ENCODE results near the gene OR2L8. TPM values are rescaled to one million over a fixed set of nuclear protein-coding genes. Genes with fewer than 3 reads are reported as not detected.
"Not testable (repeated sequence)": the region's sequence is repeated elsewhere in the genome, so short reads cannot be mapped to it uniquely, and the experiment has no call there.

Gene OR2L8, protein sequence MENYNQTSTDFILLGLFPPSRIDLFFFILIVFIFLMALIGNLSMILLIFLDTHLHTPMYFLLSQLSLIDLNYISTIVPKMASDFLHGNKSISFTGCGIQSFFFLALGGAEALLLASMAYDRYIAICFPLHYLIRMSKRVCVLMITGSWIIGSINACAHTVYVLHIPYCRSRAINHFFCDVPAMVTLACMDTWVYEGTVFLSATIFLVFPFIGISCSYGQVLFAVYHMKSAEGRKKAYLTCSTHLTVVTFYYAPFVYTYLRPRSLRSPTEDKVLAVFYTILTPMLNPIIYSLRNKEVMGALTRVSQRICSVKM
- not detected for polyA plus RNA-seq (2013, experiment 1 of 2; ENCODE audit: insufficient read length)
- not detected for polyA plus RNA-seq (2013, experiment 2 of 2; ENCODE audit: insufficient read length)

- DNase-seq = no peak
Measured at GRCh38 chr1:247948558-247948957, at the start of gene OR2L8. Gene OR2L8 (plus strand): TSS chr1:247948858. CDS start chr1:247948858, 0 bp downstream.

DNA sequence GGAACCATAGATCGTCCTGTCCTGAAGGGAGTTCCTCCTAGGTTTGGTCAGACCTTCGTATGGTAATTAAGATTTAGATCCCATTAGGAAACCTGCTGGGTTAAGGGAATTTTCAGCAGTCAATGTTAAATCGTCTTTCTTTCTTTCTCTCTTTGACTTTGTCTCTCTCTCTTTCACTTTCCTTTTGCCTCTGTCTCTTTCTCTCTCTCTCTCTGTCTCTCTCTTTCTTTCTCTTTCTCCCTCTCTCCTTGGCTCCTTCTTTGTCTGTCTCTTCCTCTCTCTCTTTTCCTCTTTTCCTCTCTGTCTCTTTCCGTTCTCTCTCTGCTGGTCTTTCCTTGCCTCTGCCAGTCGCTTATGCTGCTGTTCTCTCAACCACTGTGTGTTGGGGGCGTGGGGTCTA lies 44.5 kb upstream of the OR2L8 start:
- no peak for DNase-seq

- no peak for DNase-seq
Measured at GRCh38 chr1:247905181-247905580, 43.5 kb upstream of the OR2L8 start.

GRCh38 chr1:247905910-247906503 lies 42.7 kb upstream of the OR2L8 start:
- DNase-seq = no peak

DNA sequence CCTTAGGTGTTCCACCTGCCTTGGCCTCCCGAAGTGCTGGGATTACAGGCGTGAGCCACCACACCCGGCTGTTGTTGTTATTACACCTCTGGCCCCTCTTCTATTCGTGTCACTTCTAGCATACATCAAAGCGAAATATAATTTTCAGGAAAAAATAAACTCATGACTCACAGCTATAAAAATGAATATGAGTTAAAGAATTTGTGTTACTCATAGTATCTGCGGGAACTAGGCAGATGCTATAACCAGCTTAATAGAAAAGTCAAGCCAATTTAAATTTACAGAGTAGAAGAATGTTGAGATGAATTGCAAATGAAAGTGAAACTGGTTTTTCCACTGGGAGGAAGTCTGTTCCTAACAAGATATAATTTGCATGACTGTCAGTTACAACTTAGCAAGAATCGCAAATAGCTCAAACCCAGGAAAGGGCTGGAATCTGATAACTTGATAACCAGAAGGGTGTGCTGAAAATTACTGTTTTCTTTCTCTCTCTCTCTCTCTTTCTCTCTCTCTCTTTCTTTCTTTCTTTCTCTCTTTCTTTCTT lies 42.1 kb upstream of the OR2L8 start:
- no peak for DNase-seq

GRCh38 chr1:247908766-247909165 lies 39.9 kb upstream of the OR2L8 start:
- no peak for DNase-seq

- no peak for DNase-seq
Measured at GRCh38 chr1:247913786-247914185, 34.9 kb upstream of the OR2L8 start.

DNA sequence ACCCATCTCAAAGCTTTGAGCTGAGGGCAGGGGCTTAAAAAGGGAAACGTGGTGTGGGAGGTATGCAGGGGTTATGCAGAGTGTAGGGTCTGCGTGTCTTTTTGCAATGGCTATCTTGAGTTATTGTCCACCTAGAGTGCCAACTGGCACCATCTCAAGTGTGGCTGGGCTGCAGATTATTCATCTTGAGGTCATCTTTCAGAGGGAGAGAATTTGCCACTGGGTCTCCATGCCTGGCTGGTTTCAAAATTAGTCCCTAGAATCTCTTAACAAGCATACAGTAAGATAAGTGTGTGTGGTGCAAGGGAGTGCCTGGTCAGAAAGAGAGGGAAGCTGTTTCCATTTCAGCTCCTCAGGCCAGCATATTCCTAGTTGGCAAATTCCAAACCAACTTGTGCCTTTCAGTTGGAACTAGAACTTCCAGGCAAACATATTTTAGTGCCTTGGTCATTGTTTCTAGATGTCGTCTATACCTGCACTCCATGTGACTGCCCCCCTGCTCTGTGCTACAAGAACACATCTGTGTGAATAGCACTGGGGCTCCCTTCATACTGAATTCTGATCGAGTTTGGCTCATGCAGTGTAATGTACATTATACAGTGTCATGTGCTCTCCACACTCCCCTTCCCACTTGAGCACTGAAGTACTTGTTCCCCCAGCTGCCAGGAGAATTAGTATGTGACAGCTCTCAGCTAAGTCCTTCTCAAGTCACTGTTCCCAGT lies 33.6 kb upstream of the OR2L8 start:
- DNase-seq = no peak

GRCh38 chr1:247919952-247920351 lies 28.7 kb upstream of the OR2L8 start, which contains the start of gene OR2T8:
Gene OR2T8 (plus strand): TSS chr1:247920252. CDS start chr1:247921018, 766 bp downstream.
- no peak for DNase-seq

- no peak for DNase-seq
Measured at GRCh38 chr1:247923941-247924340, 24.7 kb upstream of the OR2L8 start.

- DNase-seq = no peak
Measured at GRCh38 chr1:247924868-247925267, 23.8 kb upstream of the OR2L8 start, which contains the start of gene OR2AJ1. Gene OR2AJ1 (plus strand): TSS chr1:247924889. CDS start chr1:247933769, 8,880 bp downstream.

DNA sequence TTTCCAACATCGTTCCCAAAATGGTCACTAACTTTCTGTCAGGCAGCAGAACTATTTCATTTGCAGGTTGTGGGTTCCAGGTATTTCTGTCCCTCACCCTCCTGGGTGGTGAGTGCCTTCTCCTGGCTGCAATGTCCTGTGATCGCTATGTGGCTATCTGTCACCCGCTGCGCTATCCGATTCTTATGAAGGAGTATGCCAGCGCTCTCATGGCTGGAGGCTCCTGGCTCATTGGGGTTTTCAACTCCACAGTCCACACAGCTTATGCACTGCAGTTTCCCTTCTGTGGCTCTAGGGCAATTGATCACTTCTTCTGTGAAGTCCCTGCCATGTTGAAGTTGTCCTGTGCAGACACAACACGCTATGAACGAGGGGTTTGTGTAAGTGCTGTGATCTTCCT lies 14.7 kb upstream of the OR2L8 start:
- DNase-seq = no peak

GRCh38 chr1:247935781-247936180 lies 12.9 kb upstream of the OR2L8 start:
- DNase-seq = no peak

DNA sequence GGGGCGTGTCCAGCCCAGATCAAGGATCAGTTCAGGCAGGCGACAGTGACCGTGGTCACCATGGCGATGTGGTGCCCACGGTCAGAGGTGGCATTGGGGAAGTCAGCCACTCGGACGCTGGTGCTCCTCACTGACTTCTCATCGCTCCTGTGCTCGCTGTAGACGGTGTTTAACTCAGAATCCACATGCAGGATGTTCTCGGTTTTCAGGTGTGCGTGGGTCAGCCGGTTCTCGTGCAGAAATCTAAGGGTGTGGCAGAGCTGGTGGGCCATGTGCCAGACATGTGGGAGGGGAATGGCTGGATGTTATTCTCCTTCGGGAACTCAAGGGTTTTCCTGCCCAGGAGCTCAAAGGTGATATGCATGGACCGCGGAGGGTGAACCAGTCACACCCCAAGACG lies 12.2 kb upstream of the OR2L8 start:
- no peak for DNase-seq

DNA sequence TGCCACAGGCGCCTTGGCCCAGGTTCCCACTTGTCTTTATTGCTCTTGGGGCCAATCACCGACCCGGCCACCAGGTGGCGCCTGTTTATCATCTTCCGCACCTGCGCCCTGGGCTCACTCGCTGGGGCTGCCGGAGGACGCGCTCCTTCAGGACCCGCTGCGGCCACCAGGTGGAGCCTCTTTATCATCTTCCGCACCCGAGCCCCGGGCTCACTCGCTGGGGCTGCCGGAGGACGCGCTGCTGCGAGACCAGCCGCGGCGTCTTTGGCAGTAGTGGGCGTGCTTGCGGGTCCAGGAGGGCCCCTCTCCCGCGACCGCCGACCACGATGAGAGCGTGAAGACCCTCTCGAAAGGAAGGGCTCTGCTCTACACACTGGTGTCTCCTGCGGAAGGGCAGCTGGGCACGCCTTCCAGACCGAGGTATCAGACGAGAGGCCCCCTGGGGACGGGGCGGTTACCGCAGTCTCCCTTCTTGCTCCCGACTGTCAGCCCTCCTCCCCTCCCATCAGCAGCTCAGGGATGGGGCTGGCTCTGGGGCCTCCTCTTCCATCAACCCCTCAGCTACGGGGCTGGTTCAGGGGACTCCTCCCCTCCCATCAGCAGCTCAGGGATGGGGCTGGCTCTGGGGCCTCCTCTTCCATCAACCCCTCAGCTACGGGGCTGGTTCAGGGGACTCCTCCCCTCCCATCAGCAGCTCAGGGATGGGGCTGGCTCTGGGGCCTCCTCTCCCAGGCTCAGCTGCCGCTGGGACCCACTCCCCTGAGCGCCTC lies 11.5 kb upstream of the OR2L8 start:
- DNase-seq = not testable (repeated sequence)

GRCh38 chr1:247942624-247943023 lies 6.0 kb upstream of the OR2L8 start:
- DNase-seq = no peak

GRCh38 chr1:247953408-247953807 lies 4.8 kb downstream of the OR2L8 start:
- DNase-seq = no peak

DNA sequence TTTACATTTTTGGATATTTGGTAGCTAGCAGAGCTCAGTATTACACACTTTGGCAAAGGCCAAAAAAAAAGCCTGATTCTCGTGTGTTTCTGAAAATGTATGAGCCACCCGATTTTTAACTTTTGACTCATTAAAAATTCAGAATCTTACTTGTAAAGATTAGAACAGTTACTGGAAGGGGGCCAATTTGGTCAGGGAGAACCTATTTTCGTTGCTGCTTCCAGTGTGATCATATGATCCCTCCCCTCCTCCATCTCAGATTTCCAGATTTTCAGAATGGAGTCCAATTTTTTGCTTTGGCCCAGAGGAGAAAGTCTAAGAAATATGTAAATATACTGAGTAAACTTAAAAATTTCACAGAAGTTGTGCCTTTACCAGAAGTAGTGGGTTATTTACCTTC lies 13.1 kb downstream of the OR2L8 start:
- no peak for DNase-seq

- no peak for DNase-seq
Measured at GRCh38 chr1:247962911-247963588, 14.4 kb downstream of the OR2L8 start.

- no peak for DNase-seq
Measured at GRCh38 chr1:247964933-247965332, 16.3 kb downstream of the OR2L8 start, which contains the start of gene OR2AK2. Gene OR2AK2 (plus strand): TSS chr1:247965233. CDS start chr1:247965377, 144 bp downstream.

DNA sequence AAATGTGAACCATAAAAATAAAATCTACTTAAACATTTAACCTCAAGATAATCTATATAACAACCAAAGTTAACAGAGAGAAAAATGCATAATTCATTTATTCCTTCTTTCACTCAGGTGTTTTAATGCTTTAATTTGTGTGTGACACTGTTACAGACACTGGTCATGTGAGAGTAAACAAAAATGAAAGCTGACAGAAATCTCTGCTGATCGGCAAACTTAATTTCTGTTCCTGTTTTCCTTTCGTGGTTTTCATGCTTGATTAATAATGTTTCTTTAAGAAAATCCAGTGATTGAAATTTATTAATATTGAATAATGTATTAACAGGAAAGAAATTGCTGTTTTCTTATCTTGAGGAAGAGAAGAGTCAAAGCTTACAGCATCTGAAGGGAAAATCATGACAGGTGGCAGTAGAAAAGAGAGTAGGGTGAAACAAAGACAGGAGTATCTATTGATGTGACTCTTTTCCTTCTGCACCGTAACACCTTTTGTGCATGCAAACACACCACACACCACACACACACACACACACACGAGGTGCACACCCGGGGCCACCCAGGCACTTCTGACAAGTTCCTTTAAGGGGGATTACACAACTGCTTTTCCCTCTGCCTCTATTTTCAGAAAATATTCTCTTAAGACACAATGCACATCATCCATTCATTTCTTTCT lies 18.0 kb downstream of the OR2L8 start:
- DNase-seq = no peak

Data from fibroblast of skin of scalp (primary cell).